Fibroblast of skin of right biceps (primary cell): Measurements from ENCODE around the gene PLXNC1.

Experiments used
- DNase-seq: peaks from one replicate; pipeline ENCODE4 v3.0.0-alpha.2; 2013

The PLXNC1 gene

DNA sequence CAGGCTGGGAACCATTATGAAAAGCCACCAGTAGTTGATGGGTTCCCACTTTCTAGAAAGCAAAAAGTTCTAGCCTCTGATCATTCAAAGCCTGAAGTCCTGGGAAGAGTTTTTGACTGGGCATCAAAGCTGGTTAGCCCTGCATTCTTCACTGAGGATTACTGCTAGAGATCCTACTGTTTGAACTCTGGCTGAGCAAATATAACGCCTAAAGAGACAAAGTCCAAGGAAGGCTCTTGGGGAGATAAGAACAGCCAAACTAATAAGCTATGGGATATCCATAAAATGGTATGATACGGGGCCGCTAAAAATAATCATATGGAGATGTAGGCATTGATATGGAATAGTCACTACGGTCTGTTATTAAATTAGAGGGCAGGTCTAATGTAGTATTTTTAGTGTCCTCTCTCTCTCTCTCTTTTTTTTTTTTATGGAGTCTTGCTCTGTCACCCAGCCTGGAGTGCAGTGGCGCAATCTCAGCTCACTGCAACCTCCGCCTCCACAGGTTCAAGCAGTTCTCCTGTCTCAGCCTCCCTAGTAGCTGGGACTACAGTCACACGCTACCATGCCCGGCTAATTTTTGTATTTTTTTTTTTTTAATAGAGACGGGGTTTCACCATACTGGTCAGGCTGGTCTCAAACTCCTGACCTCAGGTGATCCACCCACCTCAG is 35.5 kb downstream of the PLXNC1 start:
- DNase-seq: no peak

DNA sequence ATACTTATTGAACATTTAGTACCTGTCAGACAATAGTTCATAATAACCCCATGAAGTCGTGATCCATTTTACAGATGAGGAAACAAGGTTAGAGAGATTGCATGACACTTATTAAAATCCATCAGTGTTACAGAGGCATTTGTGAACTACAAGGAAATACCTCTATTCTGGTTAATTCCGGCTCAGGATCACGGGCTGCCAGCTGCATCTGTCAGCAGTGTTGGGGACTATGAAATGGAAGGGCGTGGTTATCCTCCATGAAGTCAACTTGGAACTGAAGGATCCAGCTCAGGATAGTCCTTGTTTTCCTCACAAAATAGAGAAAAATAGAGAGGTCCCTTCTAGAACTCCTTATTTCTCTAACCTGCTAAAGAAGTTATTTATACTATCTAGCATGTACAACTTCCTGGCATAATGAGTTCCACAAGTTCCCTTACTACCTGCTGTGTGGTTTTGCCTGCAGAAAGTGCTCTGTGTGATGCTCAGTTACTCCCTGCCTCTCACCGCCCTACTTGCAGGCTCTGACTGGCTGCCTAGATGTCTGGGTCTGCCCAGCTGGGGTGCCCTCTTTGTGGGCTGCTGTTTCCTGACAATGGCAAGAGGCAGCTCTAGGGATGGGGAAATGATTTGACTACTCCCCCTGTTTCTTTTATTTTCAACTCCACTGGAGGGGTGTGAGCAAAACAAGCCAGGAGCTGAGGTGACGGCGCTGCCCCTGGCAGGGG is 36.8 kb downstream of the PLXNC1 start:
- DNase-seq: no peak

DNA sequence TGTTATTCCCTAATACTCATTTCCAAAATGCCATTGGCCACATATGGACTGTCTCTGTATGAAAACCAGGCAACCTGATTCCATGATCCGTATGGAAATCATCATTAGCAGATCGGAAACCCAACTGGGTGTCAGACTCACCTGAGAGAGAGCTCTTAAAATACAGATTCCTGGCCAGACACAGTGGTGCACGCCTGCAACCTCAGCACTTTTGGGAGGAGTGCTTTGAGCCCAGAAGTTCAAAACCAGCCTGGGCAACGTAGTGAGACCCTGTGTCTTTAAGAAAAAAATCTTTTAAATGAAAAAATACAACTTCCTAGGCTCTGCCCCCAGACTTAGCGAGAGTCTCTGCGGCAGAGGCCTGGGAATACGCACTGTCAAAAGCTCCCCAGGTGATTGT is 37.4 kb downstream of the PLXNC1 start:
- DNase-seq: no peak

DNA sequence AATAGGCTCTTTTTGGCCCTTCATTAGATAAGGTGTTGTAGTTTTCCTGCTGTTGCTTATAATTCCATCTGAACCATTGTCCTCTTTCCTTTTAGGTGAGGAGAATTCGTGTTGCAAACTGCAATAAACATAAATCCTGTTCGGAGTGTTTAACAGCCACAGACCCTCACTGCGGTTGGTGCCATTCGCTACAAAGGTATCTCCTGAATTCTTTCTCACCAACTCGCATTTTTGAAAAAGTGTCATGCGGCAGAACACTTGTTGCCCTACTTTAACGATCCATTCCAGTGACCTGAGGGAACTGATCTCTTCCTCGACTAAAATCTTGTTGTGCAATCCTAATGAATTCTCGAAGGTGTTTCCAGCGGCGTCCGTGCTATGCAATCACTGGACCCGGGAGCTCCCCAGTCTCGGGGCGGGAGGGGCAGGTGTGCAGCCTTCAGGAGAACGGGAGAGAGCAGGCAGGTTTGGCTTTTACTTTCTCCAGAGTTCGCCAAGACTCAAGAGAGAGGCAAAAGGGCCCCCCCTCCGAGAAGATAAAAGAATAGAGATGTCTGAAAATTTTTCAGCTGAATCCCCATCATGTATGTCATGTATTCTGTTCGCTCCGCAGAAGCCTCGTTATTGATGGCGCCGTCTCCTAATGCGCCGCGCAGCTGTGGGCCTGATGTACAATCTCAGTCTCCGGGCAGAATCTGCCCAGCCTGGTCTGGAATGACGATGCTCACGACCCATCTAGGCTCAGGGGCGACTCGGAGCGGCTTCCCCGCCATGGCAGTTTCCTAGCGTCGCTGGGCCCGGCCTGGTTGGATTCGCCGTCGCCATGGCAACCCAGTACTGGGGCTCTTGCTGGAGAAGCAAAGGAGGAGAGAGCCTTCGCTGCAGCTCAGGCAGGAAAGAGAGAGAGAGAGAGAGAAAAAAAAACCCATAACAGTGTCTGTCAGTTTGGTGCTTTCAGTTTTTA is 38.2 kb downstream of the PLXNC1 start:
- peak; percentile 76 for DNase-seq

DNA sequence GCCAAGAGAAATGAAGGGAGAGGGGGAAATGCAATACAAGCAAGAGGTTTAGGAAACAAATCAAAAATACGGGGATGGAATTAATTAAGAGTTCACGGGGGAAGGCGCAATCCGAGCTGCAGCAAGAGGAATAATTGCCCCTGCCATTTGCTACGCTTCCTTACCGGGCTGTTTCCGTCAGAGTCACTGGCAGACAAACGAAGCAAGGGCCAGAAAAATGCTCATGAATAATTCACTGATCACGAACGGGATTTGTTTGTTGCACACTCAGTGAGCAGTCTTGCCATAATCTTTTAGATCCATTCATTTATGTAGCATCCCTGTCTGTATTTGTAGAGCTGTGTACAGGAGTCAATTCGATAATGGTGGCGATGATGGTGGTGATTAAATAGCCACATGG is 39.0 kb downstream of the PLXNC1 start:
- DNase-seq: peak; percentile 49

DNA sequence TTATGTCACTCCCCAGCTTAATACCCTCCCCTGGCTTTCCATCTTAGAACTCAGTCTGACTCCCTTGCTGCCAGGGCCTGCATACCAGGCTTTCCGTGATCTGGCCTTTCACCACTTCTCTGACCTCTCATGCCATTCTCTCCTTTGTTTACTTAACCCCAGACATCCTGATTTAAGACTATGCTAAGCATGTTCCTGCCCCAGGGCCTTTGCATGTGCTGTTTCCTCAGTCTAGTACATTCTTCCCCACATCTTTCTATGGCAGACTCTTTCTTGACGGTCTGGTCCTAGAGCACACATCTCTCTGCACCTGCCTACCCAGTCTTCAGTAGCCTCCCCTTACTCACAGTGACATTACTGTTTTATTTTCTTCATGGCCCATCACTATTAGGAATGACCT is 42.2 kb downstream of the PLXNC1 start:
- no peak for DNase-seq

DNA sequence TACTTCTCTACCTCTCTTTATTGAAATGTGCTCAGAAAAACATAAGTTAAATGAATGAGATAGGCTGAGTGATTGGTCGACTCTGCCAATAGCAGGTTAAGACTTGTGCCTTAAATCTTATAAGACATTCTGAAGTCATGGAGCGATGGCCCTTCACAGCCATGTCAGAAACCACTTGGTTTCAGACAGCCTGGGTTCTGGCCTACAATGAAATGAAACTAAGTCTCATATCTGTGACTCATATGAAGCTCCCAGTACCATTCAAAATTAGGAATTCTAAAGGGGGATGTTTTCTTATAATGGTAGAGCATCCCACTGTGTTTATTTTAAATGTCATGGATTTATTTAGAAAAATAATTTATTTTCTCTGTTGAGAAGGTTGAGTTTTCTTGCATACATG is 42.6 kb downstream of the PLXNC1 start:
- DNase-seq: no peak

DNA sequence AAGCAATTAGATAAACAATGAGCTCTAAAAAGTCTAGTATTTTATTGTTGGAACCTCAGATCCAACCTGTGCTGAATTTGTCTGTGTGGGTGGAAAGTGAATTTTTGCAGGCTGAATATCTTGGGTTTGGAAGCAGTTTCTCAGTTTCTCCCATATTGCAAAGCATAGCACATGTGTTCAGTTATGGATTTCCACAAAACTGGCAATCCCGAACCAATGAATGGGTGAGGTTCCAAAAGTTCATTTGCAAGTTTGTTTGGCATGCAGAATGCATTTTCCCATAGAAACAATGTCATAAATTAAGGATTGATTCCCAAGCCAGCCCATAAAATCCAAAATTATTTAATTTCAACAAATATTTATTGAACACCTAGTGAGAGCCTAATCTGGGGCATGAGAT is 43.4 kb downstream of the PLXNC1 start:
- DNase-seq: no peak

DNA sequence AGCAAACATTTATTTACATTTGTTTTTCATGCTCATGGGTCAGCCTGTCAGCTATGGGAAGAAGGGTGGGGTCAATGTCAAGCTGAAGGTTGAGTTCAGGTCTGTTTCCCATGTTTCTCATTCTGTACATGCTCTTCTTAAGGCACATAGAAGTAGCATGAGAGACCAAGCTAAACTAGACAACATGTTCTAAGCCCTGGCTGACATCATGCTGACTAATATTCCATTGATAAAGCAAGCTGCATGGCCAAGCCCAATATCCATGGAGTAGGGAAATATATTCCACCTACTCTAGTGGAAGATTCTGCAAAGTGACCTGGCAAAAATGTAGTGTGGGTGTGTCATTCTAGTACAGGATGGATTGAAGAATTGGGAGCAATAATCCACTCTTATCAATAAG is 44.1 kb downstream of the PLXNC1 start:
- DNase-seq: no peak

DNA sequence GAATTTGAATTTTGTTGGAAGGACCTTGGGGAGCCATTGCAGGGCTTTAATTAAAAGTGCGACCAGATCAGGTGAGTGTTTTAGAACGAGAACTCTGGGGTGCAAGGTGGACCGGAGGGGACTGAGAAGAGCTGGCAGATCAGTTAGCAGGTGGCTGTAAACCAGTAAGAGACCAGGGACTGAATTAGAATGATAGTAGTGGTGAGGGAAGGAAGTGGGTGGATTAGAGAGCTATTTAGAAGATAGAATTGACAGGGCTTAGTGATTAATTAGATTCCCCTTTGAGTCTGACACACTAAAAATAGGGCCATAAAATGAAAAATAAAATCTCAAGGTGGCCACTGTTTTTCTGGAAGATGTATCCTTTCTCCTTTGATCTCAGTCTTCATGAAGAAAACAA is 44.8 kb downstream of the PLXNC1 start:
- no peak for DNase-seq

DNA sequence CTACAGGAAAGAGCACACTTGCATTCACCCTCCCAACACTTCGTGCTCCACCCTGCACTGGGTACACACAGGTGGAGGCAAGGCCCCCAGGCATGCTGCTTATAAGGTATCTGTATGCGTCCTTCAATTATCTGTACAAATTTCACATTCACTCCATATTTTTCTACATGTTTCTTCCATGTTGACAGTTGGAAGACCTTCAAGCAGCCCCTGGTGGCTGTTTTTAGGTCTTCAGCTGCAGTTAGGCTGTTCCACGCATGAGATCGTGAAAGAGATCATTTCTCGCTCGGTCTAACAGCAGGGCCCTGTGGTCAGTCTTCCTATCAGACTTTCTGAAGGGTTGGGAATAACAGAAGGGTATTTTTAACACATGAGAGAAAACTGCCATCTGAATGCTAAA is 47.1 kb downstream of the PLXNC1 start:
- no peak for DNase-seq

DNA sequence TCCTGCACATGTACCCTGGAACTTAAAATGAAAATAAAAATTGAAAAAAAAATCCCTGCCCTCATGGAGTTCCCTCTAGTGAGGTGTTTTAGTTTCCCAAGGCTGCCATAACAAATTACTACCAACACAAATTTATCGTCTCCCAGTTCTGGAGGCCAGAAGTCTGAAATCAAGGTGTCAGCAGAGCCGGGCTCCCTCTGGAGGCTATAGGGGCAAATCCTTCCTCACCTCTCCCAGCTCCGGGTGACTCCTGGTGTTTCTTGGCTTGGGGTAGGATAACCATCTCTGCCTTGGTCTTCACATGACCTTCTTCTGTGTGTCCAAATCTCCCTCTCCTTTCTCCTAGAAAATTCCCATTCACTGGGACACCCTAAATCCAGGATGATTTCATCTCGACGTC is 50.1 kb downstream of the PLXNC1 start:
- no peak for DNase-seq

DNA sequence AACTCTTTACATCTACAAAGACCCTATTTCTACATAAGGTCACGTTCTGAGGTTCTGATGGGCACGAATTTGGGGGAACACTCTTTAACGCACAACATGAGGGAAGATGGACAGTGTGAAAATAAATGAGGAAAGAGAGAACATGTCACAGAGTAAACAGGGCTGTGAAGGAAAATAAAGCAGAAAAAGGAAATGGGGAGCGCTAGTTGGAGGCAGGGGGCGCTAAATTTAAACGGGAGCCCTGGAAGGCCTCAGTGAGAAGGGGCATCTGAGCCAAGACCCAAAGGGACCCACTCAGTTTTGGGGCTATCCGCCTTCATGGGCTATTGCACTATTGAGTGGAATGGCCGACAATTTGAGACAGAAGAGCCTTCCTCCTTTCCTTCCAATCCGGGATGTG is 50.5 kb downstream of the PLXNC1 start:
- no peak for DNase-seq

DNA sequence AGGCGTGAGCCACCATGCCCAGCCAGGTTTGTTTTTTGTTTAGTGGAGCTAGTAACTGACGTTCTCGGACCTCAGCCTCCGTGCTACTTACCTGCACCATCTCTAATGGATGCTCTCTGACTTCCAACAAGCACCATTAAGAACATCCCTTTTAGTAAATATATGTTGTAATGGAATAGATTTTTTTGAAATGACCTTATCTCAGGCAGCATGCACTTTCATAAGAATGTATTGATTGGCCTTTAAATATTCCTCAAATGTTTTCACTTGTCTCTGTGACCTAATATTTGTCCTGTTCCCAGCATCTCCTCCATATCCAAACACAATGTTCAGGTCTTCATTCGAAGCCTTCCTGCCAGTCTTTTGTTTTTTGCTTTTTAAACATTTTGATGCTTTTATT is 51.7 kb downstream of the PLXNC1 start:
- no peak for DNase-seq

DNA sequence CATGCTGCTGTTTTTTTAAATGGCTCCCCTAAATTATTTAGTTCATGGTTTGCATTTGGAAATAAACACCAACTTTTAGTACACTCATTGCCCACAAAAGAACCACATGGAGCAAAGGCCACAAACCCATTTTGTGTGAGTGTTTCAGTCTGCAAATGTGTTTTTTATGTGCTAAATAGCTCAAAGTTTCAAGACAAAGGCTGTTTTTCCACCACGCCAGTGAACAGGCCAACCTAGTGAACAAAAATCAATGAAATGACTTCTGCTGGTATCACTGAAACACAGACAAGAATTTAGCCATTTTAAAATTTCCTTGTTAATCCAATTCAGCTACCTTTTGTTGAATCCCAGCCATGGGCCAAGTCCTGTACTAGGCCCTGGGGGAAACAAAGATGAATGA is 52.3 kb downstream of the PLXNC1 start:
- no peak for DNase-seq

DNA sequence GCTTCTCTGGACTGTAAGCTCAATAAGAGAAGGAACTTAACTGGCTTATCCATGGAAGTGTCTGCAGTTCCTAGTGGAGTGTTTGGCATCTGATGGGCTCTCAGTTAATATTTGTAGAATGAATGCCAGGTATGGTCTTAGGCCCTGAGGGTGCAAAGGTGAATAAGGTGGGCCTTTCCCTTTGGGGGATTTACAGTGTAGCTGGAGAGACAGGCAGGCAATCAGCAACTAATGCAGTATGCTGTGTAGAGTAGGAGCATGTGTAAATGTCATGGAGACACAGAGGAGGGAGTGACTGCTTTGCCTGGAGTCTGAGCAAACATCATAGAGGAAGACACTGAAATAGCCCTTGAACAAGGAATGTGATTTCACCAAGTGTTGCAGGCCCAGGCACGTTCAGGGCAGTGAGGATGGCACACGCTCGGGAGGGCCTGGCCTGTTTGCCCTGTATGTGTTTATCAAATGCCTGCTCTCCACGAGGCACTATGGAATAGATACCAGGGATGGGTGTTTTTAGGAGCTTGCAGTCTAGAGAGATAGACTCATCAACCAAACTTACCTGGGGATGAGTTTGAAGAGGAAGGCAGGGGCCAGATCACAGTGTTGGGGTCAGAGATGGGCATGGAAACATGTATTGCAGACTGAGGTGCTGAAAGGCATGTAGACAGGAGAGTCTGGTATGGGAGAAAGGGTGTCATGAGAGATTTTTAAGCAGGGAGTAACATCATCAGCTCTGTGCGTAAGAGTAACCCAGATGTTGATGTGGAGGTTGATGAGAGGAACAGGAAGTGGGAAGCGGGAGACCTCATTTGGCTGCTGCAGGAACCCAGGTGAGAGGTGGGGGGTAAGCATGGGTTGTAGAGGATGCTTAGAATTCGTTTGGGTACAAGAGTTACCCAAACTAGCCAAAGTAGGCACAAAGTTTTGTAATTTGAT is 54.1 kb downstream of the PLXNC1 start:
- DNase-seq: no peak

DNA sequence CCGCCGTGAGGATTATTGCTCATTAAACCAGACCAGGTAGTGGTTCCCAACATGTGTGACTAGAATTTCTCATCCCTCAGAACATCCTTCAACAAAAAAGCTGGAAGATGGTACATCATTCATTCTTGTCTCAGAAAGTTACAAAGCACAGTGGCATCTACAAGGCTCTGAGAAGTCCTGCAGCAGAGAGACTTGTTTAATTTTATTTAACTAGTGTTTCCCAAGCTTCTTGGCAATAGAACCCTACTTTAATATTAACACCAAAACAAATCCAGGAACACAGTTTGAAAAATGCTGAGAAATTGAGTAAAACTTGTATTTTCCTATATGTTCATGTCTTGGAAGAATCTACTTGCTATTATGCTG is 54.8 kb downstream of the PLXNC1 start:
- DNase-seq: no peak

DNA sequence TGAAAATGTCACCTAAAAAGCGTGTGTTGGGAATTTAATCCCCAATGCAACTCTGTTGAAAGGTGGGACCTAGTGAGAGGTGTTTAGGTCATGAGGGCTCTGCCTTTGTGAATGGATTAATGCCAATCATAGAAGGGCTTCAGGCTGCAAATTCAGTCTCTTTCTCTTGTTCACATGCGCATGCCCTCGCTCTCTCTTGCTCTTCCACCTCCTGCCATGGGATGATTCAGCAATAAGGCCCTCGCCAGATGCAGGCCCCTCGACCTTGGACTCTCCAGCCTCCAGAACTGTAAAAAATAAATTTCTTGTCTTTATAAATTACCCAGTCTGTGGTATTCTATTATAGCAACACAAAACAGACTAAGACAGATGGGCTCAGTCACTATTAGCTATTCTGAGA is 55.4 kb downstream of the PLXNC1 start:
- no peak for DNase-seq

DNA sequence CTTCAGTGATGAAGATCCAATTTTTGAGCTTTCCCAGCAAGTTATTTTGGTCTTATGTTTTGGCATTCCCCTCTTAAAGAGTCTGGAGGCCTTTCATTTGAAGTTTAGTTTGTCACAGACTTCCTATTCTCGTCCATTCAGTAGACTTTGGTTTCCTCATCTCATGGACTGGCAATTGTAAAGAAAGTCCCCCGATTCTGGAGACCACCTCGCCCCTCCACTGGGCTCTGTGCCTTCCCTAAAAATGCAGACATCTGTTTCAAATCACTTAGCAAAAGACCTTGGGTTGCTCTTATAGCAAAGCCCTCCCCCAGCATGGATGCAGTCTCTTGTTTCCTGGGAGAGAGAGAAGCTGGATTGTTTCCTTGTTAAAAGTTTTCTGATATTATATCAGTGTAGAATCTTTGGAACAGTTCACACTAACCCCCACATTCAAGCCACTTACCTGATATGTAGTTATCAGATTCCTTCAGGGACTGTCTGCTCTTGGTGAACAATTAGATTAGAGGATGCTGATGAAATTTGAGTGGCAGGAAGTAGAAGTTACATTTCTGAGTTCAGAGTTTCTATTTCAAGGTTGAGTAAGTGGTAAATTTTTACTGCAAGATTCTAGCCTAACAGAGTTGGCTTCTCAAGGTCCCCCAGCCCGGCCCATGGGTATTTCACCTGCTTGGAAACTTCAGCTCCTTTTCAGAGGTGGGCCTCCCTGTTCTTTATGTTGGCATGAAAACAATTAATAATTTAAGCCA is 56.3 kb downstream of the PLXNC1 start:
- DNase-seq: no peak

DNA sequence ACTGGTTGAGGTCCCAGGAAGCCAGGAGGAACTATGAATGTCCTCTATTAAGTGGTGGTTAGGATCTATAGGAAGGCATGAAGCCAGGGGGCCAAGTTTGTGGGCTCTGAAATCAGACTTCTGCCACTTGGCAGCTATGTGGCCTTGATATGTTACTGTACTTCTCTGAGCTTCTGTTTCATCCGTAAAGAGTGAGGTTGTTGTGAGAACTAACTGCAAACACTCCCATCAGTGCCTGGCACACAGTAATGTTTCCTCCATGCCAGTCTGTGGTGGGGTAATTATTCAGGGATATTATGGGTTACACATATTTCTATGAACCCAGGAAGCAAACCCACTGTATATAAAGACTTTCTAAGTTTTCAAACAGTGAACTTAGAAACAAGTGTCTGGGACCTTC is 57.4 kb downstream of the PLXNC1 start:
- no peak for DNase-seq

DNA sequence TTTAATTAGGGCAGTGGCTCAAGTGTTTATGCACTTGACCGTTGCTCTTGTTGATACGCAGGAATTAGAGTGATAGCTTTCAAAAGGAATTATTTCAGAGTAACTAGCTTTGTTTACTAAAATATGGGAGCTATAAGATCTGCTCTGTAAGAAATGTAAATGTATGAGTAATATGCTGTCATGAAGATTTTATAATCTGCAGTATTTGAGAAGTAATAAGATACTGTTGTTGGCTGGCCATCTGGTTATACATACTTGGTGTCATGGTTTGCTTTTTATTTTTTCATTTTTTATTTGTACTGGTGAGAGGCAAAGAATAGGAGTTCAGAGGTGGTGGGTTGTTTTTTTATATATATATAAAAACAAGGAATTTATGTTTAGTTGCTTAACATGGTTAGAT is 58.5 kb downstream of the PLXNC1 start:
- no peak for DNase-seq

DNA sequence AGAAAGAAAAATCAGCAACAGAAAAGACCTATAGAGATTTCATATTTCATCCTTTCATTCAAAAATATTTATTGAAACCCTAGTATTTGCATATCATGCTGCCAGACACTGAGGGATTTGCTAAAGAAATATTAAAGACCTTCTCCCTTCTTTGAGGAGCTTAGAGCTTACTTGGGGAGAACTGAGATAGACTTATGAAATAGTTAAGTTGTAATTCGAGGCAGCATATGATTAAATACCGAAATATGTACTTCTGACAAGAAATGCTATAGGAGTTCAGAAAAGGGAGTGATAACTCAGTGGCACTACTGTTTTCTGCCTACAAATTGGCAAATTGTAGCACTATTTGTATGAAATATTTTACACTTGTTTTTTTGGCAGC is 59.1 kb downstream of the PLXNC1 start:
- peak; percentile 33 for DNase-seq
